COLO829 (cell line): ENCODE measurements around the gene KDM5C.
"Not testable (repeated sequence)": the region's sequence is repeated elsewhere in the genome, so short reads cannot be mapped to it uniquely, and the experiment has no call there.

Source experiments
- DNase-seq: peaks from one replicate; pipeline ENCODE4 v3.0.0; 2012; ENCODE audit warnings: low spot score

KDM5C gene

GRCh38 chrX:53190363-53190960, 34.5 kb downstream of the KDM5C start:
- DNase-seq = no peak

GRCh38 chrX:53188763-53189162, 36.2 kb downstream of the KDM5C start:
- DNase-seq = no peak

- no peak for DNase-seq
Measured at GRCh38 chrX:53186351-53186750, 38.7 kb downstream of the KDM5C start.

GRCh38 chrX:53184836-53185235, 40.2 kb downstream of the KDM5C start:
- DNase-seq = peak; percentile 19

- no peak for DNase-seq
Measured at GRCh38 chrX:53171356-53171755, 53.7 kb downstream of the KDM5C start.

GRCh38 chrX:53166103-53166502, 58.9 kb downstream of the KDM5C start:
- no peak for DNase-seq

- not testable (repeated sequence) for DNase-seq
Measured at GRCh38 chrX:53164566-53164965, 60.4 kb downstream of the KDM5C start.

GRCh38 chrX:53163436-53163835, 61.6 kb downstream of the KDM5C start:
- DNase-seq = no peak

GRCh38 chrX:53160297-53160983, 64.6 kb downstream of the KDM5C start:
- no peak for DNase-seq

GRCh38 chrX:53159184-53159583, 65.8 kb downstream of the KDM5C start:
- no peak for DNase-seq

GRCh38 chrX:53156207-53156596, 68.8 kb downstream of the KDM5C start:
- DNase-seq = no peak

GRCh38 chrX:53155512-53156206, 69.3 kb downstream of the KDM5C start:
- DNase-seq = no peak

GRCh38 chrX:53153581-53153980, 71.4 kb downstream of the KDM5C start:
- DNase-seq = no peak
